ENCODE measurements around the gene SLC39A1. TPM values are rescaled to one million over a fixed set of nuclear protein-coding genes. Genes with fewer than 3 reads are reported as not detected.
A peak's percentile ranks its signal among the peaks of the same experiment; 100 is the strongest.

The SLC39A1 gene
- total RNA-seq, 1 experiment from 2014 or later, result 136 TPM

DNA sequence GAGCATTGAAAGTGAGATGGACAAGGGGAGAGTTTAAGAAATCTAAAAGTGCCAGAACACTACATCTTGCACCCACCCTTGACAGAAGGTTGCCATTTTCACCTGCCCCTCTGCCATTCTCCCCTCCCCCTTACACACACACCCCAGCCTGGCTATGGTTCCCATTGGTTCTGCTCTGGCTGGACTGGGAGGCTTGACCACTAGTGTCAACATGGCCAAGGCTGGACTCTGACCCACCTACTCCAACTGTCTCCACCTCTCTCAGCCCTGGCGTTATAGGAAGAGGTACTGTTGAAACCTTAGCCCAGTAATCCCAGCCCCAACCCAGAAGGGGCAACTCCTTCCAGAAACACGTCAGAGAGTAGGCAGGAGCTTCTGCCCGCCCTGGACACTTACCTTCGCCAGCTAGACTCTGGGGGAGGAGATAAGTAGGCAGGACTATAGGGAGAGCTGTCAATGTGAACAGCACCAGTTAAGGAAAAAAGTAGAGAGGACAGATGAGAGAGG lies 9.4 kb downstream of the SLC39A1 start:
- no peak for DNase-seq (ENCODE audit: low read depth)

DNA sequence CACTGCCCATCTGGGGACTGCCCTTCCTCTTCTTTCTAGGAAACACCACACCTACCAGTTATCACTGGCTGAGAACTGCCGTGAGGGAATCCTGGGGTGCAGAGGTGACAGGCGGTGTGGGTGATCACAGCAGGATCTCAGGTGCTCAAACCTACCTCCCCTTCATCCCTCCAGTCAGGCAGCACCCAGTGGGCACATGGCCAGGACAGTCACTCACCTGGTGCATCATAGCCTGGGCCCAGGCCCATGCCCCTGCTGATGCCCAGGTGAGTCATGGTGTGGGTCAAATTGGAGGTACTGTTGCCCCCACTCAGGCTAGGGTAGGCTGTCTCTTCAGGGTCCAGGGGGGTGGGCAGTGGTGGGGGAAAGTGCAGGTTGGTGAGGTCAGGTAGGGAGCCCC lies 11.5 kb downstream of the SLC39A1 start:
- no peak for DNase-seq (ENCODE audit: low read depth)

DNA sequence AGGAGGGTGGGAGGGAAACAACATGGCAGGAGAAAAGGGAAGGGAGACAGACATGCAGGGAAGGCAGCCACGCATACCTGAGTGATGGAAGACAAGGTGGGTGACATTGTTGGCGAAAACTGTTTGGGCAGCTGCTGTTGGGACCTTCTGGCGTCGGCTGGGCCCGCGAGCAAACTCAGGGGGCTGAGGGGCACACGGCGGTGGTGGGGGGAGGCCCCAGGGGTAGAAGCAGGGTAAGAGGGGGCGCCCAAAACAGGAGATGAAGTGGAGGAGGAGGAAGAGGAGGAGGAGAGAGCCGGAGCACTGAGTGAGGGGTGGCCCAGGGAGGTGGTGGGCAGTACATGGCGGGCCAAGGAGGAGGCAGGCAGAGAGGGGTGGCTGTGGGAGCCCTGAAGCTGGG lies 12.2 kb downstream of the SLC39A1 start:
- no peak for DNase-seq (ENCODE audit: low read depth)

DNA sequence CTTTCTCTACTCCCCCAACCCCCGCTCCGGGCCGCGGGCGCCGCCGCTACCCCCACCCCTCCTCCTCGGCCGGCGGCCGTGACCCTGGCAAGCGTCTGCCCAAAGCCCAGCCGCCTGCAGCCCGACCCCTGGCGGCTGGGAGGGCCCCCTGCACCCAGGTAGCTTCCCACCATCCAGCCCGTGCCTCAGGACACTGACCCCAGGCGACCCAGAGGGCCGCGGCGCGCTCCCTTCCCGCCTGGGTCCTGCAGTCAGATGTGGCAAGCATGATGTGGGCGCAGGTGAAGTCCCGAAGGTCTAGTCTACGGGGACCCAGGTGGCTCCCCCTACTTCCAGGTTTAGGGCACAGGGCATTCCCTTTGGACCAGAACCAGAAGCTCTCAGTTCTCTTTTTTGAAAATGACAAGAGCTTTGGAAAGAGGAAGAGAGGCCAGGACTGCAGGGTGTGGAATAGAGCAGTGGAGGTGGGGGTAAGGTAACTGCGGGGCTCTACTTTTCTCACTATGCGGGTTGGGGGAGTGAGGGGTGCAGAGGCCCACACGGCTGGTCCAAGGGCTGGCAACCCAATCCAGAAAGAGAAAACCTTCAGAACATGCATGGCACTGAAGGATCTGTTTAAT lies 16.6 kb downstream of the SLC39A1 start, which contains the start of gene DENND4B:
TSS of gene DENND4B (minus strand) at position 97 of the 620 bp plus-strand sequence. CDS start 2,344 bp downstream, outside the sequence.
- peak; percentile 73 for DNase-seq (ENCODE audit: low read depth)

DNA sequence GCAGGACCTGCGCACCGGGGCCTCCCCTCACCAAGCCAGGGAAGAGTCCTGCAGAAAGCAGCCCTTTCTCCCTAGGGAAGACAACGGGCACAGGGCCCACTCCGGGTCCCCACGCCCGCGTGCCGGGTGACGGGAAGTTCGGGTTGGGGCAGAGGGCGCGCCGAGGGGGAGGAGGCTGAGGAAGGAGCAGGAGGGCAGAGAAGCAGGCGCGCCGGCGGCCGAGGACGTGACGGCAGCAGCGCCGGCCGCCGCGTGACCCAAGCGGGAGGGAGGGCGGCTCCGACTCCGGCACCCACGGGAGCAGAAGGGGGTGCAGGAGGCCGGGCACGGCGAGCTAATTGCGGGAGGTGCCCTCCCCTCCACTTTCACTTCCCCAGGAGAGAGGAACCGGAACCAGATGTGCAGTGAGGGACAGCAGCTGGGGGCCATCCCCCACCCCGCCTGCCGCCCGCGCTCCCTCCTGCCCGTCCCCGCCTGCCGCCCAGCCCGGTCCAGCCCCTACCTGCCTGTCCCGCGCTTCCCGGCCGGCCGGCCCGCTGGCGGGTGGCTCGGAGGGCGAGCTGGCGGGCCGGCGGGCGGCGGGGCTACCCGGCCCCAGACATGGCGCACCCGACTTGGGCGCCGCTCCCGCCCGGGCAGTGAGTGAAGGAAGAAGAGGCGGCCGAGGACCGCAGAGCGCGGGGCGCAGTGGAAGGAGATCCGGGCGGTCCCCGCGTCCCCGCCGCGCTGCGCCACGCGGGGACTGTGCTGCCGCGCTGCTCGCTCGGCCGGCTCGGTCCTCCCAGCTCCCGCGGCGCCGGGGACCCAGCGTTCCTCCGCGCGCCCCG lies 17.3 kb downstream of the SLC39A1 start:
- DNase-seq (ENCODE audit: low read depth), result peak; percentile 65

- peak; percentile 52 for DNase-seq (ENCODE audit: low read depth)
Observed at GRCh38 chr1:153945131-153945794, 18.1 kb downstream of the SLC39A1 start.

- DNase-seq (ENCODE audit: low read depth), result no peak
Observed at GRCh38 chr1:153944827-153945117, 18.6 kb downstream of the SLC39A1 start.

GRCh38 chr1:153944005-153944826 lies 19.1 kb downstream of the SLC39A1 start:
- DNase-seq (ENCODE audit: low read depth), result no peak

GRCh38 chr1:153942766-153943549 lies 20.4 kb downstream of the SLC39A1 start:
- DNase-seq (ENCODE audit: low read depth), result no peak

- no peak for DNase-seq (ENCODE audit: low read depth)
Observed at GRCh38 chr1:153941826-153942725, 21.3 kb downstream of the SLC39A1 start.

DNA sequence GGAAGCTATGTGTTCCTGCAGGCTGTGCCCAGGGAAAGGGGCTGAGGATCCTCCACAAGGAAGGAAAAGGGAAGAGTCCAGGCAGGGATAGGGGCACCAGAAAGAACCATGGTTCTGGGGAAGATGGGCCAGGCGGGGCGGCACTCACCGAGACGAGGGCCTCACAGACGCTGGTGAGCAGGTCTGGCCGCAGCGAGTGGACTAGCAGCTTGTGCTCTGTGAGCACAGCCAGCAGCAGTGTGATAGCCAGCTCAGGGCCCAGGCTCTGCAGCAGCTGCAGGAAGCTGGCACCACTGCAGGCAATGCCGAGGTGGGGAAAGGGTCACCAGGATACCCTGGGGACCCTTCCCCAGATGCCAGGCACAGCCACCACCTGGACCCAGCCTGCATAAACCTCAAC lies 22.6 kb downstream of the SLC39A1 start:
- no peak for DNase-seq (ENCODE audit: low read depth)

GRCh38 chr1:153939476-153939875 lies 23.9 kb downstream of the SLC39A1 start:
- no peak for DNase-seq (ENCODE audit: low read depth)

GRCh38 chr1:153938996-153939395 lies 24.3 kb downstream of the SLC39A1 start:
- no peak for DNase-seq (ENCODE audit: low read depth)

- DNase-seq (ENCODE audit: low read depth), result no peak
Observed at GRCh38 chr1:153937331-153937730, 26.0 kb downstream of the SLC39A1 start.

GRCh38 chr1:153936011-153936802 lies 27.1 kb downstream of the SLC39A1 start:
- DNase-seq (ENCODE audit: low read depth), result no peak

GRCh38 chr1:153934746-153935145 lies 28.6 kb downstream of the SLC39A1 start:
- no peak for DNase-seq (ENCODE audit: low read depth)

DNA sequence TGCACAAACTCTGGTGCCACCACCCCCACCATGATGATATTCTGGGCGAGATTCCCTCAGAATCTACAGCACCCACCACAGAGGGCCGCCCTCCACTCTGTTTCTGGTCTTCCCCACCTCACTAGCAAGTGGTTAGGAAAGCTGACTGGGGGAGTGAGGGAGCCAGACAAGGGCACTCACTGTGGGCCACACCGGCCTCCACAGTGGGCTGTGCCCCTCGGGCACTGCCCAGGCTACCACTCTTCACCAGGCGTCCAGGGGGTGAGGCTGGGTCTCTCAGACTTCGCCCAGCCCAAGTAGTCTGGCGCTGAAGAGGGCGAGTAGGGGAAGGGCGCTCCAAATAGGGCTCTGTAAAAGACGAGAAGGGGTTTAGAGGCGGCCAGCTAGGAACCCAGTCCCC lies 29.4 kb downstream of the SLC39A1 start:
- no peak for DNase-seq (ENCODE audit: low read depth)

DNA sequence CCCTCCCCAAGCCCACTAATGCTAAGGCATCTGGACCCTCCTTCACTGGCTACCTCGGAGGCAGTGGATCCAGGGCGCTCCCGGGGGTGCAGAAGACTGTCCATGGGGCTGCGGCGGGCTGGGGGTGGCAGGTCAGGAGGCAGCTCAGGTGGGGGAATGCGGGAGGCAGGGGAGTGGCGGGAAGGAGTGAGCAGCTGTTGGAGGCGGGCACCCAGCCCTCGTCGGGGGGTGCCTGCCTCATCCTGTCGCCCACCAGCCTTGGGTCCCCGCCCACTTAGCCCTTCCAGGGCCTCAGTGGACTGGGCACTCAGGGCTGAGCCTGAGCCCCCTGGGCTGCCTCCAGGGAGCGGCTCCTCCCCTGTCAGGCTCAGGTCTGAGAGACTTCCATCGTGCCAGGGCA lies 29.9 kb downstream of the SLC39A1 start:
- no peak for DNase-seq (ENCODE audit: low read depth)

Data from LHCN-M2 (cell line).